Activated CD4-positive, CD25-positive, alpha-beta regulatory T cell (primary cell): ENCODE measurements around the gene JAK1.

Source experiments
- DNase-seq, 4 experiments: peaks; one replicate each; lab custom pipeline; 2025; lab: John Stamatoyannopoulos, UW

JAK1 gene

DNA sequence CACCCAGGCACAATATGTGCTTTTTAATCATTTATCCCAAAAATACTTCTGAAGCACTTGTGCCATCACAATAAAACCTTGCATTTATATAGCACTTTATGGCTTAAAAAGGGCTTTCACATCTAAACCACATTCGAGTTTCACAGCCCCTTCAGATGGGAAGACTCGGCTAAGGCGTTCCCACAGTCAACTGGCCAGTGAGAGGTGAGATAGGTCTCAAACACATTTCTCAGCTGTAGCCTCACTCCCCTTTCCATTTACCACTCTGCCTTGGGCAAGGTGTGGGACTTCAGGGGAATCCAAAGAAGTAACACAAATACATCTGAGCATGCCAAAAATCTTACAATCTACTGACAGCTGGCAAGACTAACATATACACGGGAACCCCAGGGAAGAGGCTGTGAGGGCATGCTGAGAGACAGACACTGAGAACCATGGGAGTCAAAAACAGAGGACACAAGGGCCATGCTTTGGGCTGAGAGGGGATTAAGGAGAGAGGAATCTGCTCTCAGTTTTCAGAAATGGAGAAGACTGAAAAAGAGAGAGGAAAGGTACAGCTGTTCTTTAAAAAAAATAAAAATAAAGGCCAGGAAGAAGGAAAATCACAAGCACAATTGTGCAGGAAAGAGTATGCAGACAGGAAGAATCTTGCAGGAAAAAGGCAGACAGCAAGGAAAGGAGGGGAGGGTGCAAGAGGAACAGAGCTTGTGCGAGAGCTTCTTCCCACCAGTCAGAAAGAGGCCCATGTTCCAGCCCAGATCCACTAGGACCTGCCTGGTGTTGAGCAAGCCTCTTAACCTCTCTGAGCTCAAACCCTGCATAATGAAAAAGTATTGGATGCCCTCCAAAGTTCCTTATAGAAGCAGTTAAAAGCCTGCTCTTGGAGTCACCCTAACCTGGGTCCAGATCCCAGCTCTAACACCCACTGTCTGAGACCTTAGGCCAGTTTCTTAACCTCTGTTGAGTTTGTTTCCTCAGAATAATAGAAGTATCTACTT is 73.5 kb downstream of the JAK1 start:
- no peak for DNase-seq

- DNase-seq = no peak
Measured at GRCh38 chr1:64891448-64891825, 74.9 kb downstream of the JAK1 start.

- DNase-seq = no peak
Measured at GRCh38 chr1:64890699-64891447, 75.5 kb downstream of the JAK1 start.

DNA sequence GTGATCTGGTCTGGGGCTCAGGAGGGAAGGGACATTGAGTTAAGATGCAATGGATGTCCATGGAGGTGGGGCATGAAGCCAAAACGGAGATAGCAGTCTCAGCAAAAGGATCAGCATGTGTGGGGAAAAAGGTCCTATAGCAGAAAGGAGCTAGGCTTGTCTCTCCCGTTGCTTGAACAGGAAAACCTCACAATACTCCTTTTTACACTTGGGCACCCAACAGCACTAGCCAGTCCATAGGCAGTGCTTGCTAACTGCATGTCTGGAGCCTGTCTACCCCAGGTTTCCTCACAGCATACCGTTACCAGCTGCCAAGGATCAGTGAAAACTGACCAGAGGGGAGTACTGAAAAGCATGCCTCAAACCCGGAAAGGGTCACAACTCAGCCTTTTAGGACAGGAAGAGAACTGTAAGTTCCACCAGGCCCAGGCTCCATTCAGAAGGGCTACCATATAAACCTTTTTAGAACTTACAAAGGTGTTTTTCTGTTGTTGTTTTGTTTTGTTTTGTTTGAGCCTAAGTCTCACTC is 78.6 kb downstream of the JAK1 start:
- no peak for DNase-seq

- DNase-seq = no peak
Measured at GRCh38 chr1:64886877-64887276, 79.5 kb downstream of the JAK1 start.

GRCh38 chr1:64885648-64886047 is 80.7 kb downstream of the JAK1 start:
- no peak for DNase-seq

DNA sequence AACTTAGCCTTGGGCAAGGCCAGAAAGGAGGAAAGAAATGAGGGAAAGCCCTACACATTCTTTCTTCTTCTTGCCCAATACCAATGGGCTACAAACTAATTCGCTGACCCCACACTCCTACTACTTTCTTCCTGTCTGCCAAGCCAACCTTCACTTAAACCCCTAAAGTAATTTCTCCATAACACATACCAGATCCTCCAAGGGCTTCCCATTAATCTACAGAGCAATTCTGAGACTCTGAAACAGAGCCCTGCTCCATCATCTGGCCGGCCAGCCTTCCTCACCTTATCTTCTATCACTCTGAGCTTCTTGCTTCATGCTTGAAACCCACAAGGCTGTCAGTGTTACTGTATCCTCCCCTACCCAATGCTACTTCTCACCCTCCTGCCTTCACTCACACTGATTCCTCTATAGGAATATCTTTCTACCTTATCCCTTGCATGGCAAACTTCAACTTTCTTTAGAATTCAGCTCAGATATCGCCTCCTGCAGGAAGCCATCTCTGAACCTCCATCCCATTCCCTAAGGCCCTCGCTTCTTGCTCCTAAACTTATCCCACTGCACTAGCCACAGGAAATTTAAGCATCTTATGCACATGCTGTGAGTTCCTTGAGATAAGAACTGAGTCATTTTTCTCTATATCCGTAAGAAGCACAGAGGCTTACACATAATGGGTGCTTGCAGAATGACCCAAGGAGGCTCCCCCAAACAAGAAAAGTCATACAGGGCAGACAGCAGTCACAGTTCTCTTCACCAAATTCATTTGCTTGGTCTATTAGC is 81.9 kb downstream of the JAK1 start:
- DNase-seq = no peak

- no peak for DNase-seq
Measured at GRCh38 chr1:64882574-64883255, 83.6 kb downstream of the JAK1 start.

GRCh38 chr1:64881281-64881680 is 85.1 kb downstream of the JAK1 start:
- DNase-seq = no peak

DNA sequence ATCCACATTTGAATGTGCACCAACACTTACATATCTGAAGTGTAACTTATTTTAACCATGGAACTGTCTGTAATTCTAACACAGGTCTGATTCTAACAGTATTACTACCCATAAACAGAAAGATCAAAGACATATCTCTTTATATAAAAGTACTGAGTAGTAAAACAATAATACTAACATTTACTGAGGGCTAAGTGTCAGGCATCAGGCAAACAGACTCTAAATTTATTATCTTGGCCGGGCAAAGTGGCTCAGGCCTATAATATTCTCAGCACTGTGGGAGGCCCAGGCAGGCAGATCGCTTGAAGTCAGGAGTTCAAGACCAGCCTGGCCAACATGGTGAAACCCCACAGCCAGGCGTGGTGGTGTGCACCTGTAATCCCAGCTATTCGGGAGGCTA is 85.9 kb downstream of the JAK1 start:
- DNase-seq = no peak

DNA sequence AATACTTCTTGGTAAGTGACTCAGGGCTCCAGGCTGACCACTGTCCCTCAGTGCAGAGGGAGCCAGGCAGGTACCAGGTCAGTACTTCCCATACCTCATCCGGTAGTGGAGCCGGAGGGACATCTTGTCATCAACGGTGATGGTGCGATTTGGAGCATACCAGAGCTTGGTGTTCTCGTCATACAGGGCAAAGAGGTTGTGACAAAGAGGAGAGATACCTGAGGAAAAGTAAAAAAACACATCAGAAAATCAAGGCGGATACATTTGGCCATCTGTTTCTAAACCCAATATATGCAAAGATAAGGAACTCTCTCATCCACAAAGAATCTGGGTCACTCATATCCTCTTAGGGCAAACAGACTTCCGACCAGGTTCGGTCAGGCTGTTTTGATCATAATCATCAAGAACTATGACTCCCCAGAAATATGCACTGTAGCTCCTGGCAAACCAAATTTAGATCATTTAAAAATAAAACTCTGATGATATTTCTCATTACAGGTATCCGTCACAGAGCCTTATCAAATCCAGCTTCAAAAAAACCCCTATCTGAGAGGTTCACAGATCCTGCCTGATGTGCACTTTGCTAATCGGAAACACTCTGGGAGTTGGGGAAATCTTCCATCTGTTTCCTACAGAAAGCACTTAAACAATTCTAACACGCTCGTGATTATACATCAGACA is 87.3 kb downstream of the JAK1 start:
- no peak for DNase-seq

- no peak for DNase-seq
Measured at GRCh38 chr1:64878090-64878489, 88.3 kb downstream of the JAK1 start.

DNA sequence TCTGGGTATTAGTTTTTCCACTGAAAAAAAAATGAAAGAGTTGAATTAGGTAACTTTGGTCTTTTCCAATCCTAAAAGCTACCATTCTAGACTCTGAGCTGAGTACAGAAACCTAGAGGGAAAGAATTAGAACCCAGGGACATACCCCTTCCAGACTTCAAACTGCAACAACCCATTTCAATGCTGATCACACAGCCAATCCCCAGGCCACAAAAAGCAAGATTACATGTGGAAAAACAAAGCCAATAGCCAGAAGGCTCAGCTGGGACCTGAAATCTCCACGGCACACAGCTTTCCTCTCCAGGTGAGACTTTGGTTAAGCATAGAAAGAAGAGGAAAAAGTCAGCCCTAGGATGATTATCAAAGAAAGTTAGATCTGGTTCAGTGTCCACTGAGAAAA is 88.8 kb downstream of the JAK1 start:
- no peak for DNase-seq

GRCh38 chr1:64877151-64877550 is 89.2 kb downstream of the JAK1 start:
- DNase-seq = no peak

- no peak for DNase-seq
Measured at GRCh38 chr1:64875606-64876005, 90.7 kb downstream of the JAK1 start.

DNA sequence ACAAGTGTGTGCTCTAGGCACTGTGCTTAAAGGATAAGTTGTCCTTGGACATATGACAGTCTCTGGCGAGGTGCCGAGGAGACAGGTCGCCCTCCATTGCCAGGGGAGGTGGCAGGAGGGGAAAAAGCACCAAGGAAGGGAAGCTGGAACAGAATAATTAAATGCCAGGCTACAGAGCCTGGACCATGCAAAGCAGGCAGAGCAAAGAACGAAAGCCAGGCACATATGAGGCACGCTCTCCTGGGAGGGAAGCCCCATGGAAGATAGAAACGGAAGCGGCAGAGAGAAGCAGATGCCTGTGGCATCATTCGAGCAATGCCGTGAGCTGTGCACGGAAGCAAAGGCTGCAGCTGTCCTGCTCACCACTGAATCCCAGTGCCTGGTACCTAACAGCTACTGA is 91.2 kb downstream of the JAK1 start:
- no peak for DNase-seq

GRCh38 chr1:64874666-64875065 is 91.7 kb downstream of the JAK1 start:
- no peak for DNase-seq

DNA sequence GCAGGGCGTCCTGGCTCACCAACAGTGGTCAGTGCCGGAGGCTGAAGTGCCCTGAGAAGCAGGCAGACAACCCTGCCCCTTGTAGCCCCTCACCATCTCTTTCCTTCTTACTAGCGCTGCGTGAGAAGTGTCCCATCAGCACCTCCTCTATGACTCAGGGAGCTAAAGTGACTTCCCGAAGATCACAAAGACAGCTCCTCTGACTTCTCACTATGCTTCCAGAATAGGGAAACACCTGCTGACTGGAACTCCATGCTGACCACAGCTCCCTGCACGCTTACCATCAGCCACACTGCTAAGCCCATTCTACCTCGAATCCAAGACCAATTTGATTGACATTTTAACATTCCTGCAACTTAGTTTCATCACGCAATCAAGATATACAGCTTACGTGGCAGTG is 92.8 kb downstream of the JAK1 start:
- no peak for DNase-seq

DNA sequence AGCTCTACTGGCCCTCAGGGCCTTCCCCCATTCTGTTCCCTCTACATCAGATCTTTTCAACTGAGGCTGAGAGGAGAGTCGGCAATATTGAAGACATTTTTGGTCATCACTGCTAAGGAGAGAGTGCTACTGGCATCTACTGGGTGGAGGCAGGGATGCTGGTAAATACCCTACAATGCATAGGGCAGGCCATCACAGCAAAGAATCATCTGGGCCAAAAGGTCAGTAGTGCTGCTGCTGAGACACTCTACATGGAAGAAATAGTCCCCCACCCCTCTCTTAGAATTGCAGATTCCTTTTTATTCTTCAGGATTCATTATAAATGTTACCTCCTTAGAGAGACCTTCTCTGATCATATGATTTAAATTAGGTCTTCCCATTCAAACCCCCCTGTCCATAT is 94.3 kb downstream of the JAK1 start:
- no peak for DNase-seq

DNA sequence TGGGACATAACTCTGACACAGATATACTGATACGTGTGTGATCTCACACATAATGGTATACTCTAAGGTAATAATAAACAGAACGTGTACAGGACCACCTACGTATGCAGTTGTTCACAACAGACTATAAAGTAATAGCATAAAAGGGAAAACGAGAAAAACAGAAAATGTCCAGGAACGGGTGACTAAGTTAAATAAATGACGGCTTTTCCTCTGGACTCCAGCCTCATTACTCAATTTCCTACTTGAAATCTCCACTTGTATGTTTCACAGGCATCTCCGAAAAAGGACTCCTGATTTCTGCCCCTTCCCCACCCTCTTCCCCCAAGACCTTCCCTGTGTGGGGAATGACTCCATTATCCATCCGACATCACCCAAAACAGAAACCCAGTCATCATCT is 95.1 kb downstream of the JAK1 start:
- no peak for DNase-seq

DNA sequence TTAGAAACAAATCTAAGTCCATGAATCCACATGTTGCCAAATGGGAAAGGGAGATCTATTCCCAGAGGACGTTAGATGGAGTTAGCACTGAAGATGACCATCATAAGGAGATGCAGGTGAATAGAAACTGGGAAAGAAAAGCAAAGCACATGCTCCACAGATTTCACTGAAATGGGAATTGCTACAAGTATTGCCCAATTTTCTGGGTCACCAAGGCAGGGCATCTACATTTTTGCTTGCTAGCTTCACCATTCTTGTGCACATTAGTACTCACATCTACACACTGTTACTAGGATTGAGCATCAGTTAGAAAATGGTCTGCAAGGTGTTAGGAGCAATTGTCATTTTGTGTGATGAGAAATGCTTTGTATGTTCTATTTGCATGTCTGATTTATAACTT is 99.1 kb downstream of the JAK1 start:
- no peak for DNase-seq
